ENCODE measurements around the gene DENND1C.
A peak's percentile ranks its signal among the peaks of the same experiment; 100 is the strongest.

DENND1C gene

GRCh38 chr19:6479836-6480398 lies 1.7 kb downstream of the DENND1C start:
- DNase-seq = no peak

DNA sequence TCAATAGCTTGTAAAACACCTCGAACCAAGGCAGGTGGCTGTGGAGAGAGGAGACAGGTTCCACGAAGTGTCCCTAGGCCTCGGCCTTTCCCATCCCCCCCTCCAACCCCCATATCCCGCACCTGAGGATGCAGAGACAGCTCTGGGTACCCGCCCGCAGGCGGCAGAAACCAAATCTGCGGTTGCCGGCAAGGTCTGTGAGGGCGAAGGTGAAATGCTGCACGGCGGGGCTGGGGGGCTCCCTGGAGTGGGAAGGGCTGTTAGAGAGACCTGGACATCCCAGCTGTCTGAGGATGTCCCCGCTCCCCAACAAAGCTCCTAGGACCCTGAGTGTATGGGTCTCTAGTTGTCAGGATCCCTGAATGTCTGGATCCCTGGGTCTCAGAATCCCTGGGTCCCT lies 2.8 kb downstream of the DENND1C start:
- DNase-seq = no peak

DNA sequence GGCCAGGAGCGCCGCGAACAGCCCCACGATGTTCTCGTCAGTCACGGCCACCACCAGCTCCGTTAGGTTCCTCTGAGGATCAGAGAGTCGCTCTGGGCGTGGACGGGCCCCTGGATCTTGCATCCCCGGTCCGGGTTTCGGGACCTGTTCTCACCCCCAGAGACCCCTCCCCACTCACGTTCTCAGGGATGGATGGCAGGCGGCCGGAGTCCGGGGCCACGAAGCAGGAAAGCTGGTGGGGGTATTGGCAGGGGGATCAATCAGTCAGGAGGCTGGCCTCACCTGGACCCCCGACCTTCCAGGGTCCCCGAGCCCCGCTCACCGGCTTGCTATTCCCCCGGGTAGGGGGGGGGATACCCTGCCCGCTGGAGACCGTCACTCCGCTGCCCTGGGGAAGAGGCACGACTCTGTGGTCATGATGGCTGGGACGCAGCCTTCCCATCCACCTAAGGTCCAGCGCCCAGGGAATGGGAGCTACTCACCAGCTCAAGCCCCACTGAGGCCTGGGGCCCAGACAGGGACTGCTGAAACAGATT lies 4.6 kb downstream of the DENND1C start:
- DNase-seq = no peak

GRCh38 chr19:6476155-6476895 lies 5.3 kb downstream of the DENND1C start:
- DNase-seq = peak; percentile 27

- DNase-seq = no peak
Measured at GRCh38 chr19:6475321-6476108, 6.1 kb downstream of the DENND1C start.

- no peak for DNase-seq
Measured at GRCh38 chr19:6473647-6474046, 7.9 kb downstream of the DENND1C start.

DNA sequence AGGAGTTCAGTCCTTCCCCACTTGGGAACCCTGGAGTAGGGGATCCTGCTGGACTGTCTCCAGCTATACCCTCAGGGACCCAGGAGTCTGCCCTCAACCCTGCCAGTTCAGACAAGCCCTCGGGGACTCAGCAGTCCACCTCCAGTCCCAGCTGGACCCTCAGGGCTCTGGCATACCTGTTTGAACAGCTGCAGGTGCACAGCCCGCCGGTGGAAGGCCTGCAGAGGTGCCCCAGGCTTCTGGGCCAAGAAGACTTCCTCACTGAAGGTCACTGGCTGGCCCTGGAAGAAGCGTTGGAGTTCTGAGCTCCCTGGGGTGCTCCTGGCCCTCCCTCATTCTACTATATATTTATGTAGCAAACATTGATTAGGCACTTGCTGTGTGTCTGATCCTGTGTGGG lies 8.9 kb downstream of the DENND1C start:
- DNase-seq = no peak

DNA sequence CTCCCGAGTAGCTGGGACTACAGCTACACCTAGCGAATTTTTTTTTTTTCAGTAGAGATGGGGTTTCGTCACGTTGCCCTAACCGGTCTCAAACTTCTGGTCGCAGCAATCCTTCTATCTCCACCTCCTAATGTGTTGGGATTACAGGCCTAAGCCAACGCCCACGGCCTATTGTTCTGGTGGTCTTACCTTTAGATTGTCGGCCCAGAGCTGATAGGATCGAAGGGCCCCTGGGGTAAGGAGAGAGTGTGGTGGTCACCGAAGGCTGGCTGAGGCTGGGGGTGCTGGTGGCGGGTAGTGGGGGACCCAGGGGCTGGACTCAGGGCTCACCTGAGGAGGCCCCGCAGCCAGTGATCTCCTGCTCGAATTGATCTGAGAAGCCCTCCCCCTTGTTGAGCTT lies 10.5 kb downstream of the DENND1C start:
- no peak for DNase-seq

DNA sequence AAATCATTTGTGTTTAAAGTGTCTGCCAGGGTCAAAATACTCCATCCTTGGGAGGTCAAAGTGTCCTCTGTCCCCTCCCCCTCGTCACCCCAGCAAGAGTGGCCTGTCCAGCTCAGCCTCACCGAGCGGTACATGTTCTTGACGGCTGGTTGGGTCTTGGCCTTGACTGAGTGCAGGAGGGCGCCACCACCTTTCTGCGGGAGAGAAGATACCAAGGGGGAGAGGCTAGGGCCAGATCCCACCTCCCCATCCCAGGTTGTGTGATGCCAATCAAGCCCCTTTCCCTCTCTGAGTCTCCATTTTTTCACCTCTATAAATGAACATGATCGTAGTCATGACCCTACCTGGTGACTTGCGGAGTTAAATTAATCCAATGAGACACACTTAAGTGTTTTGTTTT lies 11.4 kb downstream of the DENND1C start:
- no peak for DNase-seq

- no peak for DNase-seq
Measured at GRCh38 chr19:6467384-6467783, 14.2 kb downstream of the DENND1C start.

- DNase-seq = no peak
Measured at GRCh38 chr19:6466526-6467248, 14.9 kb downstream of the DENND1C start.

- DNase-seq = no peak
Measured at GRCh38 chr19:6465663-6466062, 15.9 kb downstream of the DENND1C start.

GRCh38 chr19:6465006-6465405 lies 16.6 kb downstream of the DENND1C start:
- no peak for DNase-seq

- DNase-seq = no peak
Measured at GRCh38 chr19:6464070-6464873, 17.3 kb downstream of the DENND1C start, which contains the start of gene CRB3. TSS of gene CRB3 (plus strand) at chr19:6464271. CDS start at chr19:6464702, 431 bp downstream.

DNA sequence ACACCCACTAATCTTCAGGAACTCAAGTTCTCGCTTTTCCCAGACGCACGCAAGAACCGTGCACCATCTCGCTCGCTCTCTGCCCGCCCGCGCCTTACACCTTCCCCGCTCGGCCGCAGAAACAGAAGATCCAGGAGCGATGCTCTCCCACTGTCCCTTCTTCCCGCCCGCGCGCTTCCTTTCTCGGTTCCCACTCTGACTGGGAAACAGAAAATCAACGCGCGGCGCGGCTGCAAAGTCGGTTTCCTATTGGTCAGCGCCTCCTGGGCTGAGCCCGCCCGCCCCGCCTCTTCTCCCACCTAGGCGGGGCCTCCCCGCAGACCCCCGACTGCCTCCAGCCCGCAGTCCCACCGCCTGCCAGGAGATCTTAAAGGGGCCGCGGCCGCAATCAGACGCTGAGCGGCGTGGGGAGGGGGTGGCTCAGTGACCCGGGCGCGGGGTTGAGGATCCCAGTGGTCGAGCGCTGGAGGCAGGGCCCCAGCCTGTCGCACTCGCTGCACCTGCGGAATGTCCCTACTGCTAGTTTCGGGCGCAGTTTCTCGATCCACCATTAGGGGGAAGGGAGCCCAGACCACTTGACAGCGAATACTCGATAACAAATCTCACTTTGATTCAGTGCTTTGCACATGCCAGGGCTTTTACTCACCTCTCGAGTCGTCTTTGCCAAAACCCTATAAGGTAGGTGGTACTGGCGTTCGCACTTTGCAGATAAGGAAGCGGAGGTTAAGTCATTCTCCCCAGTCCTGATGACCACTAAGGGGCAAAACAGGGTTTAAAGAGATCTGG lies 21.3 kb downstream of the DENND1C start:
- peak; percentile 99 for DNase-seq

- DNase-seq = peak; percentile 82
Measured at GRCh38 chr19:6459262-6460098, 22.1 kb downstream of the DENND1C start, which contains the start of gene SLC25A23. TSS of gene SLC25A23 (minus strand) at chr19:6459792. CDS start at chr19:6459628, 164 bp downstream.

GRCh38 chr19:6458695-6459261 lies 22.8 kb downstream of the DENND1C start:
- DNase-seq = no peak

DNA sequence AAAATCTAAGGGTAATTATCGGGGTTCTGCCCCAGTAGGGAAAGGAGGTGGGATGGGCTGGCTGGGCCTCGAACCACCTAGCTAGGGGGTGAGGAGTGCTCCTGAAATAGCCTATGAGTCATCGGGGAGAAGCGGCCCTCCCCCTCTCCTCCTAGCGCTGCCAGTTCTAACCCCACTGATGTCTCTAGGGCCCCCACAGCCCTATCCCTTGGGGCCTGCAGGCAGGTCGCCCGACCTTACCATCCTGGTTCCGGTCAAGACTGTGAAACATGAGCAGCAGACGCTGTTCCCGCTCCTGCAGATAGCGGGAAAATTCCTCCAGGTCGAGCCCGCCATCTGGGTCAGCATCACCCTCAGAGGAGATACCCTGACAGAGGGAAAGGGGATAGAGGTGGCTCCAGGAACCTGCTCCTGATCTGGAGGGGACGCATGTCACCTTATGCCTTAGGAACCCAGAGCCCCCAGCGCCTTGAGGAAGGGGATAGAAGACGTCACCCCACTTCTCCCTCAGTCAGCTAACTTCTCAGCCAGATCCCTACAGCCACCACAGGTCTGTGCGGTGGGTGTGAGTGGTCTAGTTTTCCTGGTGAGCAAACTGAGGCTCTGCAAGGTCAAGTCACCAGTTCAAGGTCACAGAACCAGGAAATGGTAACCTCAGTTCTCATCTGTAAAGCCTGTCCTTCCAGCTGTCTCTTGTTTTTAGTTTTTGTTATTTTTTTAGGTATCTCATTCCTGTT lies 23.5 kb downstream of the DENND1C start:
- DNase-seq = no peak

- no peak for DNase-seq
Measured at GRCh38 chr19:6455924-6456323, 25.7 kb downstream of the DENND1C start.

Measured in fibroblast of skin of abdomen (primary cell).